ENCODE measurements around the gene AGO3. TPM values are rescaled to one million over a fixed set of nuclear protein-coding genes. Genes with fewer than 3 reads are reported as not detected.
"Not testable (repeated sequence)": the region's sequence is repeated elsewhere in the genome, so short reads cannot be mapped to it uniquely, and the experiment has no call there.

Gene AGO3
- total and polyA plus RNA-seq, 5 donors from 2014 or later = 8.1 to 36.7 (median 9.6) TPM

DNA sequence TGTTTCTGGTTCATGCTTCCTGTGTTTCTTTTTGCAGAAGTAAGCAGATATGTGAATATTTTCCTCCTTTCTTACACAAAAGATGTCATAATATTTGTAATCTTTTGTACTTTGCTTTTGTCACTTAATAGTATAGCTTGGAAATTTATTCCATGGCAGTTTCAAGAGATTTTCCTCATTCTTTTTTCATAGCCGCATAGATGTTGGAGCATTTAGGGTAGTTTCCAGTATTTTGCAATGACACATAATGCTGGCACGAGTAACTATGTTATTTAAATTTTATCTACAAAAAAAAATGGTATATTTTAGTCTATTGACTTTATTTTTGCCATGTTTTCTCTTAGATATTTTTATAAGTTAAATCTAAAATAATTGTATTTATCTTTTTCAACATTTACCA, 40.7 kb downstream of the AGO3 start:
- no peak overlapping the region for H3K4me3 ChIP-seq (ENCODE audit: low read depth, low read length)
- H3K4me1 ChIP-seq (ENCODE audit: control insufficient read depth, insufficient read depth, low read length, poor library complexity, severe bottlenecking) = no peaks in the 10 kb centered on the region
- Mint-ChIP-seq H3K9me3 (peaks cover 0 to 8% (median 0%) of the 10 kb centered on the region in 7 donors), H3K27me3 (no peaks in the 10 kb centered on the region), H3K4me3 (no peak overlapping the region), H3K27ac (peak overlapping the region in 1 of 3 donors; percentile 67), H3K4me1 (peaks cover 9 to 17% (median 13%) of the 10 kb centered on the region in 4 donors), H3K36me3 (peaks cover 38% of the 10 kb centered on the region)
- peaks cover 53% of the 10 kb centered on the region for H3K36me3 ChIP-seq (ENCODE audit: control insufficient read depth, insufficient read depth, low read length)
- ATAC-seq (ENCODE audit: low read depth in 2 of 2) = no peak
- H3K9me3 ChIP-seq (ENCODE audit: control insufficient read depth in 2 of 2, low read length in 2 of 2) = no peaks in the 10 kb centered on the region
- no peak for DNase-seq
- no peaks in the 10 kb centered on the region for H3K27me3 ChIP-seq (ENCODE audit: control insufficient read depth, insufficient read depth, low read length)
- H3K27ac ChIP-seq (ENCODE audit: insufficient read depth, low read length, poor library complexity, severe bottlenecking) = no peak overlapping the region

DNA sequence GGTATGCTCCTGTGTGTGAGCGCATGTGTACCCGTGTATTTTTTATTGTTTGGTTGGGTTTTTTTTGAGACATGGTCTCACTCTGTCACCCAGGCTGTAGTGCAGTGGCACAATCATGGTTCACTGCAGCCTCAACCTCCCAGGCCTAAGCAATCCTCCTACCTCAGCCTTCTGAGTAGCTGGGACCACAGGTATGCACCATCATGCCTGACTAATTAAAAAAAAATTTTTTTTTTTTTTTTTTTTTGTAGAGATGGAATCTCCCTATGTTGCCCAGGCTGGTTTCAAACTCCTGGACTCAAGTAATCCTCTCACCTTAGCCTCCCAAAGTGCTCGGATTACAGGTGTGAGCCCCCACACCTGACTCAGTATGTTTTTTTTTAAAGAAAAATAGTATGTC, 41.7 kb downstream of the AGO3 start:
- H3K4me3 Mint-ChIP-seq; H3K9me3 Mint-ChIP-seq; H3K27ac Mint-ChIP-seq; H3K4me3 ChIP-seq (ENCODE audit: low read depth, low read length); H3K4me1 ChIP-seq (ENCODE audit: control insufficient read depth, insufficient read depth, low read length, poor library complexity, severe bottlenecking); ATAC-seq (ENCODE audit: low read depth in 2 of 2); H3K27me3 ChIP-seq (ENCODE audit: control insufficient read depth, insufficient read depth, low read length); H3K27me3 Mint-ChIP-seq; DNase-seq; H3K9me3 ChIP-seq (ENCODE audit: control insufficient read depth in 2 of 2, low read length in 2 of 2); H3K27ac ChIP-seq (ENCODE audit: insufficient read depth, low read length, poor library complexity, severe bottlenecking): not testable (repeated sequence)
- peaks cover 50% of the 10 kb centered on the region for H3K36me3 ChIP-seq (ENCODE audit: control insufficient read depth, insufficient read depth, low read length)
- Mint-ChIP-seq H3K4me1 (peaks cover 9 to 14% (median 12%) of the 10 kb centered on the region in 4 donors), H3K36me3 (peaks cover 37% of the 10 kb centered on the region)

GRCh38 chr1:35980090-35980489, 49.2 kb downstream of the AGO3 start:
- H3K4me1 Mint-ChIP-seq = peaks cover 5 to 14% (median 11%) of the 10 kb centered on the region in 4 donors
- Histone ChIP-seq H3K27ac (ENCODE audit: insufficient read depth, low read length, poor library complexity, severe bottlenecking) (no peak overlapping the region), H3K4me3 (ENCODE audit: low read depth, low read length) (no peak overlapping the region), H3K4me1 (ENCODE audit: control insufficient read depth, insufficient read depth, low read length, poor library complexity, severe bottlenecking) (no peaks in the 10 kb centered on the region), H3K9me3 (ENCODE audit: control insufficient read depth in 2 of 2, low read length in 2 of 2) (no peaks in the 10 kb centered on the region), H3K36me3 (ENCODE audit: control insufficient read depth, insufficient read depth, low read length) (peaks cover 36% of the 10 kb centered on the region), H3K27me3 (ENCODE audit: control insufficient read depth, insufficient read depth, low read length) (no peaks in the 10 kb centered on the region)
- no peaks in the 10 kb centered on the region for H3K27me3 Mint-ChIP-seq
- peaks cover 0 to 1% (median 0%) of the 10 kb centered on the region in 7 donors for H3K9me3 Mint-ChIP-seq
- H3K36me3 Mint-ChIP-seq = peaks cover 34% of the 10 kb centered on the region
- ATAC-seq (ENCODE audit: low read depth in 2 of 2) (no peak), DNase-seq (no peak)
- no peak overlapping the region for H3K27ac Mint-ChIP-seq
- H3K4me3 Mint-ChIP-seq = no peak overlapping the region

DNA sequence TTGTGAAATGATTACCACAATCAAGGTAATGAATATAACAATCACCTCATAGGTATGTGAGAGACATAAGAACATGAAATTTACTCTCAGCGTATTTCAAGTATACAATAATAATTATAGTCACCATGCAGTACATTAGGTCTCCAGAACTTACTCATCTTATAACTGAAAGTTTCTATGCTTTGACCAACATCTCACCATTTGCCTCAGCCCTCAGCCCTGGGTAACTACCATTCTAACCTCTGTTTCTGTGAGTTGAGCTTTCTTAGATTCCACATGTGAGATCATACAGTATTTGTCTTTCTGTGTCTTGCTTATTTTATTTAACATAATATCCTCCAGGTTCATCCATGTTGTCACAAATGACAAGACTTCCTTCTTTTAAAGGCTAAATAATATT, 57.3 kb downstream of the AGO3 start:
- Histone ChIP-seq H3K36me3 (ENCODE audit: control insufficient read depth, insufficient read depth, low read length) (peaks cover 20% of the 10 kb centered on the region), H3K9me3 (ENCODE audit: control insufficient read depth in 2 of 2, low read length in 2 of 2) (no peaks in the 10 kb centered on the region), H3K27me3 (ENCODE audit: control insufficient read depth, insufficient read depth, low read length) (no peaks in the 10 kb centered on the region), H3K4me1 (ENCODE audit: control insufficient read depth, insufficient read depth, low read length, poor library complexity, severe bottlenecking) (no peaks in the 10 kb centered on the region), H3K4me3 (ENCODE audit: low read depth, low read length) (no peak overlapping the region), H3K27ac (ENCODE audit: insufficient read depth, low read length, poor library complexity, severe bottlenecking) (no peak overlapping the region)
- Mint-ChIP-seq H3K36me3 (peaks cover 23% of the 10 kb centered on the region), H3K4me3 (peak overlapping the region in 1 of 4 donors; percentile 22), H3K9me3 (no peaks in the 10 kb centered on the region), H3K27me3 (no peaks in the 10 kb centered on the region), H3K27ac (no peak overlapping the region), H3K4me1 (peaks cover 0 to 3% (median 0%) of the 10 kb centered on the region in 4 donors)
- ATAC-seq (ENCODE audit: low read depth in 2 of 2) (no peak), DNase-seq (no peak)

DNA sequence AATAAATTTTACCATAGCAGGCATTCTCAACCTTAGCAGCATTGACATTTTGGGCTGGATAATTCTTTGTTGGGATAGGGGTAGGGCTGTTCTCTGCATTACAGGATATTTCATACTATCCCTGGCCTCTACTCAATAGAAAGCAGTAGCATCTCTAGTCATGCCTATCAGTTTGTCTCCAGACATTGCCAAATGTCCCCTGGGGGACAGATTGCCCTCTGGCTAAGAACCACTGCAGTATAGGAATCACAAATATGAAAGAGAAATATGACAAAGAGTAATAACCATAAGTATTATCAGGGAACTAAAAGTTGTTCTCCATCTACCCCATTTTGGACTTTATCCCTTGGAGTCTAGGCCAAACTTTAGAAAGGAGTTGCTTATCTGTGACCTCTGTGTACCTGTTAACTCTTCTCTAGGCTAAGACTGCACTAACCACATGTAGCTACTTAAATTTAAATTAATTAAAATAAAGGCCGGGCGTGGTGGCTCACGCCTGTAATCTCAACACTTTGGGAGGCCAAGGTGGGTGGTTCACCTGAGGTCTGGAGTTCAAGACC, 76.1 kb downstream of the AGO3 start:
- Mint-ChIP-seq H3K27ac (no peak overlapping the region), H3K4me3 (no peak overlapping the region), H3K27me3 (no peaks in the 10 kb centered on the region), H3K36me3 (peaks cover 10% of the 10 kb centered on the region), H3K4me1 (peaks cover 0 to 5% (median 0%) of the 10 kb centered on the region in 4 donors), H3K9me3 (no peaks in the 10 kb centered on the region)
- Histone ChIP-seq H3K36me3 (ENCODE audit: control insufficient read depth, insufficient read depth, low read length) (peaks cover 7% of the 10 kb centered on the region), H3K4me3 (ENCODE audit: low read depth, low read length) (no peak overlapping the region), H3K9me3 (ENCODE audit: control insufficient read depth in 2 of 2, low read length in 2 of 2) (no peaks in the 10 kb centered on the region), H3K27me3 (ENCODE audit: control insufficient read depth, insufficient read depth, low read length) (no peaks in the 10 kb centered on the region), H3K4me1 (ENCODE audit: control insufficient read depth, insufficient read depth, low read length, poor library complexity, severe bottlenecking) (no peaks in the 10 kb centered on the region), H3K27ac (ENCODE audit: insufficient read depth, low read length, poor library complexity, severe bottlenecking) (no peak overlapping the region)
- DNase-seq (no peak), ATAC-seq (ENCODE audit: low read depth in 2 of 2) (no peak)

DNA sequence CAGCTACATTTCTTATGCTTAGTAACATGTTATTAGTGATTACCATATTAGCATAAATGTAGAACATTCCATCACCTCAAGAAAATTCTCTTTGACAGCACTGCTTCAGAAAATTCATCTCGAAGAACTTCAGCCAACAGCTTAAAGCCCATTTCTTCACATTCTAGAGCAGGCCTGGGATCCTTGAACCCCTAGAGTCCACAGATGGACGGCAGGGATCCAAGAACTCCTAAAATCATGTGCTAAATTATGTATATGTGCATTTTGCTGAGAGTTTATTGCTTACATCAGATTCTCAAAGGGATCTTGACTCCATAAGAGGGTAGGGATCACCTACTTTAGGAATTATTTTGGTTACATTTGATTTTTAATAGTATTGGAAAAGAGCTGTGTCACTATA, 76.8 kb downstream of the AGO3 start:
- Mint-ChIP-seq H3K9me3 (no peaks in the 10 kb centered on the region), H3K4me1 (peaks cover 0 to 5% (median 0%) of the 10 kb centered on the region in 4 donors), H3K36me3 (peaks cover 10% of the 10 kb centered on the region), H3K27me3 (no peaks in the 10 kb centered on the region), H3K27ac (no peak overlapping the region), H3K4me3 (no peak overlapping the region)
- no peaks in the 10 kb centered on the region for H3K9me3 ChIP-seq (ENCODE audit: control insufficient read depth in 2 of 2, low read length in 2 of 2)
- no peak for ATAC-seq (ENCODE audit: low read depth in 2 of 2)
- DNase-seq = no peak
- peaks cover 7% of the 10 kb centered on the region for H3K36me3 ChIP-seq (ENCODE audit: control insufficient read depth, insufficient read depth, low read length)
- H3K4me1 ChIP-seq (ENCODE audit: control insufficient read depth, insufficient read depth, low read length, poor library complexity, severe bottlenecking) = no peaks in the 10 kb centered on the region
- no peak overlapping the region for H3K4me3 ChIP-seq (ENCODE audit: low read depth, low read length)
- no peaks in the 10 kb centered on the region for H3K27me3 ChIP-seq (ENCODE audit: control insufficient read depth, insufficient read depth, low read length)
- no peak overlapping the region for H3K27ac ChIP-seq (ENCODE audit: insufficient read depth, low read length, poor library complexity, severe bottlenecking)

DNA sequence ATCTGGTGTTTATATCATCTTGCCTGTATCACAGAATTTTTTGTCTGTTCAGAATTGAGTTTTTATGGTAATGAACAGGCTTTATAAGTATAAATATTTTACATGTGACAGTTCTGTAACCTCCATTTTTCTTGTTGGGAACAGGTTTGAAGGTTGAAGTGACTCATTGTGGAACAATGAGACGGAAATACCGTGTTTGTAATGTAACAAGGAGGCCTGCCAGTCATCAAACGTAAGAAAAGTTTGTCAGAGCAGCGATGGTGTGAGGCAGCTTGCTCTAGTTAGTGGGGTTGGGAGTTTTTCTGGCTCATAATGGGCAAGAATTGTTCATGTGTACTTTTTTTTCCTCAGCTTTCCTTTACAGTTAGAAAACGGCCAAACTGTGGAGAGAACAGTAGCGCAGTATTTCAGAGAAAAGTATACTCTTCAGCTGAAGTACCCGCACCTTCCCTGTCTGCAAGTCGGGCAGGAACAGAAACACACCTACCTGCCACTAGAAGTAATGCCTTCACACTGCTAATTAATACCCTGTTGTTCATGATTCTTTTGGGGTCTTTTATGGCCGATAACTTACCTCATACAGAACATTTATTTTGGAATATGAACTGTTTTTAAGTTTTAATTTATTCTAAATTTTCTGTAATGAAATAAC, 77.8 kb downstream of the AGO3 start:
- Mint-ChIP-seq H3K36me3 (peaks cover 17% of the 10 kb centered on the region), H3K27me3 (no peaks in the 10 kb centered on the region), H3K4me1 (peaks cover 0 to 5% (median 0%) of the 10 kb centered on the region in 4 donors), H3K4me3 (no peak overlapping the region), H3K27ac (no peak overlapping the region), H3K9me3 (no peaks in the 10 kb centered on the region)
- Histone ChIP-seq H3K9me3 (ENCODE audit: control insufficient read depth in 2 of 2, low read length in 2 of 2) (no peaks in the 10 kb centered on the region), H3K27ac (ENCODE audit: insufficient read depth, low read length, poor library complexity, severe bottlenecking) (no peak overlapping the region), H3K4me3 (ENCODE audit: low read depth, low read length) (no peak overlapping the region), H3K4me1 (ENCODE audit: control insufficient read depth, insufficient read depth, low read length, poor library complexity, severe bottlenecking) (no peaks in the 10 kb centered on the region), H3K27me3 (ENCODE audit: control insufficient read depth, insufficient read depth, low read length) (no peaks in the 10 kb centered on the region), H3K36me3 (ENCODE audit: control insufficient read depth, insufficient read depth, low read length) (peaks cover 13% of the 10 kb centered on the region)
- peak in 1 of 3 donors; percentile 7 for DNase-seq
- ATAC-seq (ENCODE audit: low read depth in 2 of 2) = no peak

- no peak overlapping the region for H3K27ac Mint-ChIP-seq
- H3K9me3 ChIP-seq (ENCODE audit: control insufficient read depth in 2 of 2, low read length in 2 of 2) = no peaks in the 10 kb centered on the region
Observed at GRCh38 chr1:36014722-36015220, 83.9 kb downstream of the AGO3 start.

More at GRCh38 chr1:36014722-36015220, 83.9 kb downstream of the AGO3 start:
- Mint-ChIP-seq H3K36me3 (peaks cover 33% of the 10 kb centered on the region), H3K4me1 (no peaks in the 10 kb centered on the region), H3K27me3 (no peaks in the 10 kb centered on the region), H3K4me3 (no peak overlapping the region), H3K9me3 (no peaks in the 10 kb centered on the region)
- H3K27ac ChIP-seq (ENCODE audit: insufficient read depth, low read length, poor library complexity, severe bottlenecking) = no peak overlapping the region
- H3K4me3 ChIP-seq (ENCODE audit: low read depth, low read length) = no peak overlapping the region
- peaks cover 44% of the 10 kb centered on the region for H3K36me3 ChIP-seq (ENCODE audit: control insufficient read depth, insufficient read depth, low read length)
- H3K4me1 ChIP-seq (ENCODE audit: control insufficient read depth, insufficient read depth, low read length, poor library complexity, severe bottlenecking) = no peaks in the 10 kb centered on the region
- H3K27me3 ChIP-seq (ENCODE audit: control insufficient read depth, insufficient read depth, low read length) = no peaks in the 10 kb centered on the region
- ATAC-seq (ENCODE audit: low read depth in 2 of 2) (no peak), DNase-seq (no peak)

Measured in CD4-positive, CD25-positive, alpha-beta regulatory T cell (primary cell).